ENCODE data around the gene IMPG1.
A peak's percentile ranks its signal among the peaks of the same experiment; 100 is the strongest.

IMPG1 gene

GRCh38 chr6:75884822-75885221 lies 187.6 kb downstream of the IMPG1 start:
- DNase-seq = no peak

- DNase-seq = peak; percentile 70
These were observed 189.7 kb downstream of the IMPG1 start for GRCh38 chr6:75882734-75883133.

- no peak for DNase-seq
These were observed 192.2 kb downstream of the IMPG1 start for GRCh38 chr6:75880305-75880704.

- no peak for DNase-seq
These were observed 196.3 kb downstream of the IMPG1 start for GRCh38 chr6:75876152-75876551.

- DNase-seq = no peak
These were observed 198.2 kb downstream of the IMPG1 start for GRCh38 chr6:75874224-75874623.

All from NCI-H2171 treated with DMSO at 0.1 percent for 48 hours (cell line).